ENCODE results near the gene LIN7A. TPM values are rescaled to one million over a fixed set of nuclear protein-coding genes. Genes with fewer than 3 reads are reported as not detected.

Gene LIN7A
- total RNA-seq, 1 donor from 2014 or later = 32.7 TPM

GRCh38 chr12:80849337-80849736, 88.4 kb downstream of the LIN7A start:
- no peak for TF ChIP-seq CTCF (conservative IDR thresholded peaks at IDR 0.05)

GRCh38 chr12:80848858-80849257, 88.9 kb downstream of the LIN7A start:
- no peak for DNase-seq (ENCODE audit: extremely low spot score, unreplicated experiment)
- TF ChIP-seq CTCF (conservative IDR thresholded peaks at IDR 0.05) = no peak
- H3K36me3 Mint-ChIP-seq = peaks cover 4% of the 10 kb centered on the region
- peaks cover 25% of the 10 kb centered on the region for H3K4me1 Mint-ChIP-seq (ENCODE audit: unreplicated experiment)
- H3K9me3 Mint-ChIP-seq = no peaks in the 10 kb centered on the region
- no peaks in the 10 kb centered on the region for H3K27me3 Mint-ChIP-seq
- no peak overlapping the region for H3K27ac Mint-ChIP-seq
- no peak overlapping the region for H3K4me3 Mint-ChIP-seq

More at GRCh38 chr12:80849337-80849736, 88.4 kb downstream of the LIN7A start:
- H3K27me3 Mint-ChIP-seq = no peaks in the 10 kb centered on the region
- peaks cover 25% of the 10 kb centered on the region for H3K4me1 Mint-ChIP-seq (ENCODE audit: unreplicated experiment)
- no peak overlapping the region for H3K4me3 Mint-ChIP-seq
- DNase-seq (ENCODE audit: extremely low spot score, unreplicated experiment) = no peak
- H3K36me3 Mint-ChIP-seq = peaks cover 4% of the 10 kb centered on the region
- no peak overlapping the region for H3K27ac Mint-ChIP-seq
- no peaks in the 10 kb centered on the region for H3K9me3 Mint-ChIP-seq

- no peak for TF ChIP-seq CTCF (conservative IDR thresholded peaks at IDR 0.05)
- DNase-seq (ENCODE audit: extremely low spot score, unreplicated experiment) = no peak
- Mint-ChIP-seq H3K27me3 (no peaks in the 10 kb centered on the region), H3K4me1 (ENCODE audit: unreplicated experiment) (peaks cover 25% of the 10 kb centered on the region), H3K36me3 (peaks cover 4% of the 10 kb centered on the region), H3K27ac (no peak overlapping the region), H3K4me3 (no peak overlapping the region), H3K9me3 (no peaks in the 10 kb centered on the region)
Observed at GRCh38 chr12:80847575-80847974, 90.2 kb downstream of the LIN7A start.

- Mint-ChIP-seq H3K27ac (no peak overlapping the region), H3K4me1 (ENCODE audit: unreplicated experiment) (peaks cover 25% of the 10 kb centered on the region), H3K36me3 (peaks cover 4% of the 10 kb centered on the region), H3K4me3 (no peak overlapping the region), H3K27me3 (no peaks in the 10 kb centered on the region), H3K9me3 (no peaks in the 10 kb centered on the region)
- no peak for DNase-seq (ENCODE audit: extremely low spot score, unreplicated experiment)
- no peak for TF ChIP-seq CTCF (conservative IDR thresholded peaks at IDR 0.05)
Observed at GRCh38 chr12:80846952-80847351, 90.8 kb downstream of the LIN7A start.

GRCh38 chr12:80845639-80846038, 92.1 kb downstream of the LIN7A start:
- H3K9me3 Mint-ChIP-seq = no peaks in the 10 kb centered on the region
- no peak for TF ChIP-seq CTCF (conservative IDR thresholded peaks at IDR 0.05)
- peaks cover 4% of the 10 kb centered on the region for H3K36me3 Mint-ChIP-seq
- H3K27ac Mint-ChIP-seq = no peak overlapping the region
- H3K4me3 Mint-ChIP-seq = no peak overlapping the region
- H3K4me1 Mint-ChIP-seq (ENCODE audit: unreplicated experiment) = peaks cover 25% of the 10 kb centered on the region
- no peak for DNase-seq (ENCODE audit: extremely low spot score, unreplicated experiment)
- H3K27me3 Mint-ChIP-seq = no peaks in the 10 kb centered on the region

GRCh38 chr12:80843969-80844368, 93.8 kb downstream of the LIN7A start:
- peaks cover 17% of the 10 kb centered on the region for H3K4me1 Mint-ChIP-seq (ENCODE audit: unreplicated experiment)
- H3K27ac Mint-ChIP-seq = no peak overlapping the region
- H3K27me3 Mint-ChIP-seq = no peaks in the 10 kb centered on the region
- H3K4me3 Mint-ChIP-seq = no peak overlapping the region
- H3K36me3 Mint-ChIP-seq = peaks cover 4% of the 10 kb centered on the region
- no peak for DNase-seq (ENCODE audit: extremely low spot score, unreplicated experiment)
- TF ChIP-seq CTCF (conservative IDR thresholded peaks at IDR 0.05) = no peak
- no peaks in the 10 kb centered on the region for H3K9me3 Mint-ChIP-seq

All from type B pancreatic cell (in vitro differentiated cells).